ENCODE measurements around the gene UBASH3B.

DNA sequence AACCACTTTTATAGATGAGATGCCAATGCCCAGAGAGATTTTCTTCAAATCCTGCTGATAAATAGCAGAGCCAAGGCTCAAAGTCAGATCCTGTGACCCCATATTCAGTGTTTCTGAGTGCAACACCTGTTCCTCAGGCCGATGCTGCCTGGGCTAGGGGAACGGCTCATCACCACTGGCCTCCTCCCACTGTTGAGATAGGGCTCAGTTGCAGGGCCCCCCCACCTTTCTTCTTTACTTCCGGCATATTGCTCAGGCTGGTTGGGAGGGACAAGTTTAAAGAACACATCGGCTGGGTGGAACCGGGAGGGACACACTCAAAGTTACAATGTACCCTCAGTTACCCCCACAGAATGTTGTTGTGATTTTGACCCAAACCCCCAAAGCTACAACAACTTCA, 94.5 kb downstream of the UBASH3B start:
- TF ChIP-seq, protein P1, sequence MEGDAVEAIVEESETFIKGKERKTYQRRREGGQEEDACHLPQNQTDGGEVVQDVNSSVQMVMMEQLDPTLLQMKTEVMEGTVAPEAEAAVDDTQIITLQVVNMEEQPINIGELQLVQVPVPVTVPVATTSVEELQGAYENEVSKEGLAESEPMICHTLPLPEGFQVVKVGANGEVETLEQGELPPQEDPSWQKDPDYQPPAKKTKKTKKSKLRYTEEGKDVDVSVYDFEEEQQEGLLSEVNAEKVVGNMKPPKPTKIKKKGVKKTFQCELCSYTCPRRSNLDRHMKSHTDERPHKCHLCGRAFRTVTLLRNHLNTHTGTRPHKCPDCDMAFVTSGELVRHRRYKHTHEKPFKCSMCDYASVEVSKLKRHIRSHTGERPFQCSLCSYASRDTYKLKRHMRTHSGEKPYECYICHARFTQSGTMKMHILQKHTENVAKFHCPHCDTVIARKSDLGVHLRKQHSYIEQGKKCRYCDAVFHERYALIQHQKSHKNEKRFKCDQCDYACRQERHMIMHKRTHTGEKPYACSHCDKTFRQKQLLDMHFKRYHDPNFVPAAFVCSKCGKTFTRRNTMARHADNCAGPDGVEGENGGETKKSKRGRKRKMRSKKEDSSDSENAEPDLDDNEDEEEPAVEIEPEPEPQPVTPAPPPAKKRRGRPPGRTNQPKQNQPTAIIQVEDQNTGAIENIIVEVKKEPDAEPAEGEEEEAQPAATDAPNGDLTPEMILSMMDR (conservative IDR thresholded peaks at IDR 0.05 in 1 of 2, IDR thresholded peaks at IDR 0.05 in 1 of 2; ENCODE audit: low read depth in 1 of 2, low read length in 2 of 2), result no peak
- TF ChIP-seq EZH2 (IDR thresholded peaks at IDR 0.05; ENCODE audit: low read length, missing control alignments), result no peak

All from fibroblast of lung (primary cell).